ENCODE results near the gene MBD1.
"Not testable (repeated sequence)": the region's sequence is repeated elsewhere in the genome, so short reads cannot be mapped to it uniquely, and the experiment has no call there.

Gene MBD1

GRCh38 chr18:50272568-50272967, 8.8 kb downstream of the MBD1 start:
- DNase-seq: no peak

DNA sequence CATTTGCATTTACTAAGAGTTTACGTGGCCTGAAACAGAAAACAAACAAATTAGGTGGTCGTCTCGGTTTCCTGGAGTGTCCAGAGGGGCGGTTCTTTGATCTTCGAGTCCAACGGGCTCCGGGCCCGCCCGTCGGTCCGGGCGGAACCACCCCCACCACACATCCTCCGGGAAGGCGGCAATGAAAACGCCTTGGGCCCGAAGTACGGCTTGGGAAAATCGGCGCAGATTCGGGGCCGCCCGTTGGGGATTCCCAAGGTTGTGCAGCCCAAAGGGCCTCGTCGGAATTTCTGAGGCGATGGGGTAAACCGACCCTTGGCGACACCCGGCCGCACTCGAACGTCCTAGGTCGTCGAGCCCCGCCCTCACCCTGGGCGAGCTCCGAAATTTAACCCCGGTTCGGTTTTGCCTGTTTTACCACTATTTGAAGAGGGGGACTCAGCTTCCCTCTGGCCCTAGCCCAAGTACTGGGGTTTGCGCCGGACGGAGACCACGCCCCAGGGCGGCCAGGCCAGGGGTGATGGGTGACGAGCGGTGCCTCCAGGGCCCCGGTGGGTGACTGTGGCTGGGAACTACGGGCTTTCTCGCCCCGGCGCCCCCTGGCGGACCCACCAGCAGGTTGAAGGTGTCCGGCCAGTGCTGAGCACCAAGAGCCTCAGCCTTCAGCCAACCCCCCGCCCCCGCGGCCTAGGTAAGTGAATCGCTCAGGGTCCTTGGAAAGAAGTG, 13.1 kb downstream of the MBD1 start:
- peak; percentile 65 to 79 for DNase-seq

DNA sequence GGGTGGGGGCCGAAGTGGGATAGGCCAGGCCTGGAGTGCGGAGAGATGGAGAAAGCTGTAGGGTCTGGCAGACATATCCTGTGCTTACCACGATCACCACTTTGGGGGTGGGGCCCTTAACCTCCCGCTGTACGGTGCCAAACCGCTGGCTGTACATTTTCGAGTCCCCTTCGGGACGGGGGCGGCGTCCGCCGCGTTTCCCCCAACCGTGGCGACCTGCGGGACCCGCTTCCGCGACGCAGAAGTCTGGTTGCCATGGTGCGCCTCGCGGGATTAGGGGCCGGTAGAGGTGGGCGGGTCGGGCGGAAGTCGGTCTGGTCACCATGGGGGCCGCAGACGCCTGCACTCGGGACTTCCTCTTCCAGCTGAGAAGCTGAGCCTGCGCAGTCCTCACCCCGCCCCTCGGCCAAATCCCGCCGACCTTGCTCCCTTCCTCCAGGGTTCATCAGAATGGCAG, 15.0 kb downstream of the MBD1 start, which contains the start of gene CFAP53:
Gene CFAP53 (minus strand): TSS at position 248 of the 457 bp plus-strand sequence. CDS start 91 bp downstream, at position 157.
- DNase-seq: peak; percentile 89 to 91

GRCh38 chr18:50262977-50263376, 18.3 kb downstream of the MBD1 start:
- DNase-seq: no peak

GRCh38 chr18:50250935-50251334, 30.4 kb downstream of the MBD1 start:
- no peak for DNase-seq

- DNase-seq: no peak
These were observed 31.7 kb downstream of the MBD1 start for GRCh38 chr18:50249576-50249975.

- DNase-seq: no peak
These were observed 33.8 kb downstream of the MBD1 start for GRCh38 chr18:50247561-50247960.

DNA sequence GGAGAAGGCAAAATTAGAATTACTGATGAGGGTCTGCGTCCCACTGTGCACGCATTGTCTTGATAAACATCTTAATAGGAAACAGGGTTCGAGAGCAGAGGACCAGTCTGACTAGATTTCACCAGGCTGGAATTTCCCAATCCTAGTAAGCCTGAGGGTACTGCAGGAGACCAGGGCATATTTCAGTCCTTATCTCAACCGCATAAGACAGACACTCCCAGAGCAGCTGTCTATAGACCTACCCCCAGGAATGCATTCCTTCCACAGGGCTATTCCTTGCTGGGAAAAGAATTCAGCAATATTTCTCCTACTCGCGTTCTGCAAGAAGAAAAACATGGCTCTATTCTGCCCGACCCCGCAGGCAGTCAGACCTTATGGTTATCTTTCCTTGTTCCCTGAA, 39.6 kb downstream of the MBD1 start:
- DNase-seq: not testable (repeated sequence)

DNA sequence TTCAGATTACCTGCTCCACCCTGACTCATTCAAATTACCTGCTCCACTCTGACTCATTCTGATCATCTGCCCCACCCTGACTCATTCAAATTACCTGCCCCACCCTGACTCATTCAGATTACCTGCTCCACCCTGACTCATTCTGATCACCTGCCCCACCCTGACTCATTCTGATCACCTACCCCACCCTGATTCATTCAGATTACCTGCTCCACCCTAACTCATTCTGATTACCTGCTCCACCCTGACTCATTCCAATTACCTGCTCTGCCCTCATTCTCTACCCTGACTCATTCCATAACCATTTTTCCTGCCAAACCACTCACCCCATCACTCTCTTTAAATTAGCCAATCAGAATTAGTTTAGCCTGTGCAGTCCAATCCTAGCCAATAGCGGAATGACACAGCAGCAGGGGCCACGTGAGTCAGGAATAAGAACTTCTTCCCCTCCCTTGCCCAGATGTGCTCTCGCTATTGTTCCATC, 41.2 kb downstream of the MBD1 start:
- DNase-seq: no peak

DNA sequence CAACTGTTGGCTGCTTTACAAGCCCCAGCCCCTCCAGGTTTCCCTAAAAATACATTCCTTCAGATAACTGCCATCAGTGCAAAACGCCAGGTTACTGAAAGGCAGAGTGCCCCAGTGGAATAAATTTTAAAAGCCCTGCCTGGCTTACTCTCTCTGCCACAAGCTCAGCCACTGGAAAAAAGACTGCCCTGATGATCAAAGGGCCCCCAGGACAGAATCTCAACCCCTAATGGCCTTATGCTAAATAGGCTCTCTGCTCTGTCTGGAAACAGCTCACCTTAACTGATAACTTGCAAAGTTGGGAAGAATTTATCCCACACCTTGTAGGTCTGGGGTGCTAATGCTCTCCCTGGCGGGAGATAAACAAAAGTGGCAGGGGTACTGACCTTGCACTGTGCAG, 48.9 kb downstream of the MBD1 start:
- DNase-seq: no peak

DNA sequence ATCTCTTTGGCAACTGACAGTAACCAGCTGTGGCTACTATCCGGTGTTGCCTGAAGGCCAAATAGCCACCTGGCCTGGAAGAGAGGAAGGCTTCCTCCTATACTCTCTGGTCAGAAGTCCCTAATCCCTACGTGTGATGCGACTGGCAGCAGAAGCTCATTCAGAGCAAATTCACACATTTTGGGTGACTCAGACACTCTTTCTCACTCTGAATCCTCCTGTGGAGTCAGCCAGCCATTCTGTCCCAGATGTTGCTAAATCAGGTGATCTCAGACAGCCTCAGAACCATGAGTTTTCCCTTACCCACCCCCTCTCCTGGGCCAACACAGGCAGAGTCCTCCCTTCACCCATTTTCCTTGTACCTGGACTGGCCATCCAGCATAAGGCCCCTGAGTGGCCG, 49.7 kb downstream of the MBD1 start:
- DNase-seq: no peak

- DNase-seq: not testable (repeated sequence)
These were observed 61.1 kb downstream of the MBD1 start for GRCh38 chr18:50220249-50220648.

Data from NCI-H1930 (cell line).